Left lung (tissue), 10 donors: ENCODE results near the gene SYNDIG1. TPM values are rescaled to one million over a fixed set of nuclear protein-coding genes. Genes with fewer than 3 reads are reported as not detected.

Source experiments
- ATAC-seq: fragments of 200-7000 bp; cut with Tn5 transposase; one replicate; pipeline ENCODE4 v1.9.1; 2020; ENCODE audit warnings: moderate library complexity
- DNase-seq, 4 donors: peaks; one replicate each; pipeline ENCODE4 v3.0.0-alpha.2; 2013 to 2020
- H3K27ac ChIP-seq, 2 donors: fragments of 200-600 bp; sonication (generic) in 1 of 2; one replicate each; pipeline versions ENCODE4 v1.5.0 to v1.8.0; 2020 to 2021
- H3K27me3 ChIP-seq, 2 donors: fragments of 200-600 bp; sonication (generic) in 1 of 2; one replicate each; pipeline versions ENCODE4 v1.5.0 to v1.8.0; 2020 to 2021
- H3K36me3 ChIP-seq, 2 donors: fragments of 200-600 bp; sonication (generic) in 1 of 2; one replicate each; pipeline versions ENCODE4 v1.5.0 to v1.8.0; 2020 to 2021
- H3K4me1 ChIP-seq, 2 donors: fragments of 200-600 bp; one replicate each; pipeline ENCODE4 v1.8.0; 2021
- H3K4me3 ChIP-seq, 2 donors: fragments of 200-600 bp; sonication (generic) in 1 of 2; one replicate each; pipeline versions ENCODE4 v1.5.0 to v1.8.0; 2020 to 2021; ENCODE audit warnings: mild to moderate bottlenecking in 1 of 2
- H3K9me3 ChIP-seq, 2 donors: fragments of 200-600 bp; sonication (generic) in 1 of 2; one replicate each; pipeline versions ENCODE4 v1.5.0 to v1.8.0; 2020 to 2021
- CTCF ChIP-seq, 2 donors: fragments of 200-600 bp; sonication (generic) in 1 of 2; IDR thresholded peaks; one replicate each; pipeline versions ENCODE4 v1.5.0 to v1.8.0; 2021; ENCODE audit warnings: antibody characterized with exemption in 2 of 2
- intact Hi-C, 2 donors: fragments of 100-400 bp; cut with DNase I; formaldehyde crosslinking; loops; one replicate each; pipeline versions ENCODE4 v1.11.2 to v1.14.2; 2022
- polyA plus RNA-seq, 6 donors: library from polyadenylated mRNA; unstranded; fragments of 120-200 nt; gene quantifications; one replicate each; pipeline ENCODE4 v1.2.1, GENCODE V29; 2013; ENCODE audit not compliant: insufficient read length in 6 of 6
- total RNA-seq, 2 donors: library from RNA; stranded (reverse); fragmentation: NEBNext Ultra II Directional; extraction: Animal tissue kit (Norgen Biotek cat#: 25700); gene quantifications; one replicate each; pipeline ENCODE4 v1.2.1, GENCODE V29; 2021
- donor health status: DM: no; HTN: yes; CAD: no.
- donor health status: DM: no; HTN: no; CAD: no.

SYNDIG1 gene
- total and polyA plus RNA-seq, 8 donors = 1.3 to 7.8 (median 5.4) TPM

GRCh38 chr20:24470746-24471582 is 1.5 kb downstream of the SYNDIG1 start:
- DNase-seq (peak in 3 of 4 donors; percentile 19 to 60 (median 21)), ATAC-seq (no peak)
- peak overlapping the region in 1 of 2 donors; percentile 21 for H3K4me3 ChIP-seq
- no peak for TF ChIP-seq CTCF (IDR thresholded peaks at IDR 0.05)
- H3K4me1 ChIP-seq = peaks cover 0 to 6% of the 10 kb centered on the region in 2 donors
- H3K36me3 ChIP-seq = no peaks in the 10 kb centered on the region
- intact Hi-C loops = no loop called here
- H3K9me3 ChIP-seq = no peaks in the 10 kb centered on the region
- peaks cover 42 to 84% of the 10 kb centered on the region in 2 donors for H3K27me3 ChIP-seq
- H3K27ac ChIP-seq = no peak overlapping the region

GRCh38 chr20:24472426-24472825 is 3.0 kb downstream of the SYNDIG1 start:
- Histone ChIP-seq H3K27me3 (peaks cover 42 to 70% of the 10 kb centered on the region in 2 donors), H3K4me1 (peaks cover 0 to 6% of the 10 kb centered on the region in 2 donors), H3K4me3 (no peak overlapping the region), H3K36me3 (no peaks in the 10 kb centered on the region), H3K27ac (no peak overlapping the region), H3K9me3 (no peaks in the 10 kb centered on the region)
- TF ChIP-seq CTCF (IDR thresholded peaks at IDR 0.05) = no peak
- intact Hi-C loops = no loop called here
- DNase-seq (no peak), ATAC-seq (no peak)

- Histone ChIP-seq H3K36me3 (no peaks in the 10 kb centered on the region), H3K27me3 (peaks cover 37 to 69% of the 10 kb centered on the region in 2 donors), H3K4me1 (peaks cover 0 to 6% of the 10 kb centered on the region in 2 donors), H3K9me3 (no peaks in the 10 kb centered on the region), H3K4me3 (no peak overlapping the region), H3K27ac (no peak overlapping the region)
- DNase-seq (no peak), ATAC-seq (no peak)
- no peak for TF ChIP-seq CTCF (IDR thresholded peaks at IDR 0.05)
- intact Hi-C loops = no loop called here
Observed at GRCh38 chr20:24473435-24474223, 4.2 kb downstream of the SYNDIG1 start.

- Histone ChIP-seq H3K4me3 (no peak overlapping the region), H3K9me3 (no peaks in the 10 kb centered on the region), H3K36me3 (no peaks in the 10 kb centered on the region), H3K4me1 (no peaks in the 10 kb centered on the region), H3K27me3 (peaks cover 0 to 29% of the 10 kb centered on the region in 2 donors), H3K27ac (no peak overlapping the region)
- TF ChIP-seq CTCF (IDR thresholded peaks at IDR 0.05) = no peak
- DNase-seq = no peak
- intact Hi-C loops = no loop called here
- ATAC-seq = no peak
Observed at GRCh38 chr20:24477831-24478547, 8.6 kb downstream of the SYNDIG1 start.
